B cell (primary cell): ENCODE results near the gene SMIM20.

Source experiments
- CTCF ChIP-seq: fragments of 200-600 bp; IDR thresholded peaks from one replicate; pipeline ENCODE4 v1.8.0; 2022; ENCODE audit warnings: antibody characterized with exemption, mild to moderate bottlenecking
- EZH2 ChIP-seq: IDR thresholded peaks from 2 replicates; pipeline ENCODE4 v1.6.1; 2012; ENCODE audit warnings: borderline replicate concordance, low read depth, mild to moderate bottlenecking, moderate library complexity, low read length; ENCODE audit not compliant: insufficient read depth, poor library complexity, severe bottlenecking

GRCh38 chr4:25965629-25966028 lies 51.6 kb downstream of the SMIM20 start:
- no peak for TF ChIP-seq CTCF
- no peak for TF ChIP-seq EZH2
